NCI-H128 (cell line): ENCODE results near the gene RUFY4.

Experiments used
- DNase-seq: peaks from one replicate; lab custom pipeline; 2025; ENCODE audit not compliant: unreplicated experiment; lab: John Stamatoyannopoulos, UW

The RUFY4 gene

GRCh38 chr2:218068721-218069334, at the start of gene RUFY4:
Gene RUFY4 (plus strand): TSS chr2:218069253. CDS start chr2:218070606, 1,353 bp downstream.
- peak; percentile 7 for DNase-seq

- DNase-seq, result no peak
These were observed 49.5 kb upstream of the RUFY4 start for GRCh38 chr2:218019411-218020060.

- DNase-seq, result no peak
These were observed 48.8 kb upstream of the RUFY4 start for GRCh38 chr2:218020281-218020680.

- no peak for DNase-seq
These were observed 48.0 kb upstream of the RUFY4 start for GRCh38 chr2:218020966-218021535.

GRCh38 chr2:218021536-218022071, 47.4 kb upstream of the RUFY4 start:
- DNase-seq, result no peak

- no peak for DNase-seq
These were observed 46.8 kb upstream of the RUFY4 start for GRCh38 chr2:218022131-218022850.

GRCh38 chr2:218022851-218023530, 46.1 kb upstream of the RUFY4 start:
- DNase-seq, result no peak

- no peak for DNase-seq
These were observed 45.4 kb upstream of the RUFY4 start for GRCh38 chr2:218023636-218024035.

- no peak for DNase-seq
These were observed 44.7 kb upstream of the RUFY4 start for GRCh38 chr2:218024336-218024735.

GRCh38 chr2:218024871-218025270, 44.2 kb upstream of the RUFY4 start:
- DNase-seq, result no peak

GRCh38 chr2:218026244-218026643, 42.8 kb upstream of the RUFY4 start:
- no peak for DNase-seq

- no peak for DNase-seq
These were observed 42.2 kb upstream of the RUFY4 start for GRCh38 chr2:218026676-218027425.

GRCh38 chr2:218027426-218028188, 41.4 kb upstream of the RUFY4 start:
- no peak for DNase-seq

- DNase-seq, result no peak
These were observed 40.9 kb upstream of the RUFY4 start for GRCh38 chr2:218028189-218028495.

GRCh38 chr2:218028562-218029348, 40.3 kb upstream of the RUFY4 start:
- DNase-seq, result no peak

- no peak for DNase-seq
These were observed 39.4 kb upstream of the RUFY4 start for GRCh38 chr2:218029366-218030360.

- DNase-seq, result no peak
These were observed 38.5 kb upstream of the RUFY4 start for GRCh38 chr2:218030409-218031195.
